GM12878 (cell line): ENCODE measurements around the gene DBR1. TPM values are rescaled to one million over a fixed set of nuclear protein-coding genes. Genes with fewer than 3 reads are reported as not detected.

ENCODE experiments used
- ATAC-seq: fragments of 200-7000 bp; cut with Tn5 transposase; 3 replicates; pipeline ENCODE4 v1.9.1; 2020; ENCODE audit warnings: mild to moderate bottlenecking, moderate library complexity
- BruUV-seq: library from RNA; stranded (reverse); fragments of 400-500 nt; replicated peaks from 2 replicates; lab custom pipeline; 2021; lab: Mats Ljungman, UMichigan
- CTCF ChIA-PET: fragments of 300-600 bp; sonication (Branson Sonifier 250); formaldehyde crosslinking; extraction: SDS; loops from one replicate; lab custom pipeline; 2021; ENCODE audit warnings: inconsistent platforms; lab: Yijun Ruan, JAX
- POLR2A ChIA-PET: fragments of 350-600 bp; formaldehyde crosslinking; extraction: SDS; loops from one replicate; lab custom pipeline; 2021; ENCODE audit warnings: inconsistent platforms; lab: Charles Lee
- RAD21 ChIA-PET: fragments of 300-600 bp; sonication (Branson Sonifier 250); formaldehyde crosslinking; loops from one replicate; lab custom pipeline; 2023; ENCODE audit warnings: antibody characterized with exemption; ENCODE audit not compliant: unreplicated experiment; lab: Charles Lee
- SMC1A ChIA-PET: fragments of 300-600 bp; sonication (Branson Sonifier 250); formaldehyde crosslinking; loops from one replicate; lab custom pipeline; 2023; ENCODE audit not compliant: unreplicated experiment, uncharacterized antibody; lab: Charles Lee
- DNase-seq: peaks from one replicate; pipeline ENCODE4 v3.0.0-alpha.2; 2011; ENCODE audit warnings: low read depth, low spot score
- FAIRE-seq: peaks from 3 replicates; lab custom pipeline; 2011; peaks lifted over from hg19 to GRCh38; lab: Jason Lieb, UNC
- H2AFZ ChIP-seq: 2 replicates; pipeline ENCODE4 v1.6.0; 2011; ENCODE audit warnings: low read depth, low read length, control low read depth; ENCODE audit not compliant: control insufficient read depth
- H3K27ac ChIP-seq: 2 replicates; pipeline ENCODE4 v1.5.1; 2011; ENCODE audit warnings: control low read depth; ENCODE audit not compliant: control insufficient read depth, insufficient read depth
- H3K27me3 ChIP-seq, 2 experiments: replicated peaks in 1 of 2; 2 replicates each; pipeline versions ENCODE4 v1.6.0 to v1.6.1; 2011; ENCODE audit warnings: low read length in 1 of 2; ENCODE audit not compliant: control insufficient read depth in 2 of 2, insufficient read depth in 2 of 2
- H3K36me3 ChIP-seq, 2 experiments: 2 replicates each; pipeline ENCODE4 v1.5.1; 2011; ENCODE audit warnings: low read length in 1 of 2; ENCODE audit not compliant: control insufficient read depth in 2 of 2, insufficient read depth in 2 of 2
- H3K4me1 ChIP-seq: 2 replicates; pipeline ENCODE4 v1.6.1; 2011; ENCODE audit warnings: mild to moderate bottlenecking, low read length, moderate library complexity, mixed read lengths; ENCODE audit not compliant: control insufficient read depth, insufficient read depth
- H3K4me2 ChIP-seq: 2 replicates; pipeline ENCODE4 v1.6.0; 2011; ENCODE audit warnings: control low read depth; ENCODE audit not compliant: control insufficient read depth, insufficient read depth
- H3K4me3 ChIP-seq: fragments of 200-600 bp; sonication (generic); 2 replicates; pipeline ENCODE4 v1.5.1; 2016
- H3K79me2 ChIP-seq: 2 replicates; pipeline ENCODE4 v1.6.0; 2011; ENCODE audit warnings: low read length; ENCODE audit not compliant: control insufficient read depth, insufficient read depth
- H3K9ac ChIP-seq: 2 replicates; pipeline ENCODE4 v1.8.0; 2011; ENCODE audit warnings: low read length, control low read depth, mixed read lengths; ENCODE audit not compliant: control insufficient read depth, insufficient read depth
- H3K9me3 ChIP-seq: replicated peaks from 3 replicates; pipeline ENCODE4 v1.5.1; 2011; ENCODE audit warnings: mild to moderate bottlenecking, low read length; ENCODE audit not compliant: control insufficient read depth, insufficient read depth
- H4K20me1 ChIP-seq: 2 replicates; pipeline ENCODE4 v1.6.0; 2011; ENCODE audit not compliant: control insufficient read depth, insufficient read depth
- BHLHE40 ChIP-seq, 2 experiments: fragments of 450-650 bp in 1 of 2; IDR thresholded peaks; 2 replicates each; pipeline ENCODE4 v1.6.1; 2011 to 2017; ENCODE audit warnings: low read depth in 2 of 2, borderline replicate concordance in 1 of 2, improper control_type of control experiment in 1 of 2, low read length in 1 of 2, mild to moderate bottlenecking in 1 of 2
- IKZF1 ChIP-seq: fragments of 450-650 bp; conservative IDR thresholded peaks from 2 replicates; pipeline ENCODE4 v1.6.1; 2017; ENCODE audit warnings: antibody characterized with exemption, mild to moderate bottlenecking
- KAT2A ChIP-seq: conservative IDR thresholded peaks from 2 replicates; pipeline ENCODE4 v1.6.1; 2011; ENCODE audit warnings: low read depth, low read length; ENCODE audit not compliant: control insufficient read depth
- KDM1A ChIP-seq: fragments of 200-600 bp; sonication (generic); IDR thresholded peaks from 2 replicates; pipeline ENCODE4 v1.6.1; 2016; ENCODE audit warnings: borderline replicate concordance
- MYB ChIP-seq: fragments of 150-350 bp; IDR thresholded peaks from 2 replicates; pipeline ENCODE4 v1.6.1; 2014; ENCODE audit warnings: mild to moderate bottlenecking, low read depth, low read length, borderline replicate concordance
- NR2C2 ChIP-seq: IDR thresholded peaks from 2 replicates; pipeline ENCODE4 v1.6.1; 2011; ENCODE audit warnings: borderline replicate concordance, low read depth; ENCODE audit not compliant: control insufficient read depth, insufficient read length
- RAD21 ChIP-seq: IDR thresholded peaks from 2 replicates; pipeline ENCODE4 v1.6.1; 2011; ENCODE audit warnings: mild to moderate bottlenecking, low read depth, low read length, moderate library complexity; ENCODE audit not compliant: insufficient read depth
- SIX5 ChIP-seq: IDR thresholded peaks from 2 replicates; pipeline ENCODE4 v1.6.1; 2011; ENCODE audit warnings: mild to moderate bottlenecking, low read depth, low read length, moderate library complexity; ENCODE audit not compliant: severe bottlenecking
- SMC3 ChIP-seq: IDR thresholded peaks from 2 replicates; pipeline ENCODE4 v1.6.1; 2011; ENCODE audit warnings: low read length, improper control_type of control experiment, borderline replicate concordance
- SRF ChIP-seq, 2 experiments: IDR thresholded peaks; 2 replicates each; pipeline ENCODE4 v1.6.1; 2011; ENCODE audit warnings: low read depth in 2 of 2, low read length in 2 of 2, mild to moderate bottlenecking in 1 of 2, moderate library complexity in 1 of 2
- SUPT20H ChIP-seq: IDR thresholded peaks from 2 replicates; pipeline ENCODE4 v1.6.1; 2011; ENCODE audit warnings: low read depth, mild to moderate bottlenecking, low read length, moderate library complexity, borderline replicate concordance; ENCODE audit not compliant: control insufficient read depth
- WRNIP1 ChIP-seq: IDR thresholded peaks from 2 replicates; pipeline ENCODE4 v1.6.1; 2011; ENCODE audit warnings: low read depth, low read length, improper control_type of control experiment, borderline replicate concordance
- ZZZ3 ChIP-seq: IDR thresholded peaks from 2 replicates; pipeline ENCODE4 v1.6.1; 2011; ENCODE audit warnings: low read depth; ENCODE audit not compliant: control insufficient read depth, insufficient read length
- WGBS: methylation state at CpG from one replicate; pipeline ENCODE4 v1.1.6; 2016; ENCODE audit warnings: low lambda C conversion rate; ENCODE audit not compliant: insufficient replicate concordance, insufficient coverage; ENCODE audit errors: missing lambda C conversion rate; 5-methylcytosine and 5-hydroxymethylcytosine counted together
- in situ Hi-C: fragments of 300-500 bp; cut with MboI; formaldehyde crosslinking; loops from 9 replicates; pipeline ENCODE4 v1.14.3; 2018; ENCODE audit warnings: mixed read lengths
- intact Hi-C: fragments of 100-400 bp; cut with micrococcal nuclease; formaldehyde crosslinking; loops from one replicate; pipeline ENCODE4 v1.14.2; 2022; ENCODE audit not compliant: unreplicated experiment
- polyA plus RNA-seq, 11 experiments: library from polyadenylated mRNA; depleted of rRNA in 4 of 11; unstranded in 6 of 11; stranded (reverse) in 5 of 11; fragments of >200 nt; fragmentation: Nextera tagmentation in 4 of 11; fragmentation: Illumina TruSeq in 1 of 11; extraction: Ambion mirVana in 4 of 11; extraction: Trizol in 1 of 11; gene quantifications; 1 replicate in 1 of 11; 2 replicates in 10 of 11; pipeline versions ENCODE4 v1.2.1 to v1.2.3, GENCODE V29; 2011 to 2016; ENCODE audit warnings: inconsistent platforms in 2 of 11, missing spikeins in 2 of 11, low read depth in 1 of 11
- total RNA-seq, 4 experiments: library from RNA; depleted of rRNA in 3 of 4; stranded (reverse); fragments of >200 nt in 3 of 4; fragmentation: Illumina TruSeq in 1 of 4; extraction: Trizol in 1 of 4; gene quantifications; 2 replicates each; pipeline versions ENCODE4 v1.2.1 to v1.2.3, GENCODE V29; 2013 to 2021
- TF ChIP-seq, protein P1 (sequence below): IDR thresholded peaks from 2 replicates; pipeline ENCODE4 v1.6.1; 2011; ENCODE audit warnings: mild to moderate bottlenecking, low read depth, low read length, moderate library complexity; ENCODE audit not compliant: insufficient replicate concordance
- TF ChIP-seq, protein P2 (sequence below), 3 experiments: IDR thresholded peaks in 2 of 3; conservative IDR thresholded peaks in 1 of 3; 2 replicates each; pipeline ENCODE4 v1.5.1; 2011; ENCODE audit warnings: low read depth in 3 of 3, low read length in 3 of 3, mild to moderate bottlenecking in 3 of 3, control low read depth in 2 of 3, moderate library complexity in 2 of 3, inconsistent platforms in 1 of 3, mixed read lengths in 1 of 3; ENCODE audit not compliant: control insufficient read depth in 2 of 3, insufficient read depth in 1 of 3; ENCODE audit errors: extremely low read depth in 1 of 3

Gene DBR1
- total and polyA plus RNA-seq, 10 of the 15 experiments (the other 5 are each of a cell fraction or from before 2014, with no cell fraction given), result 4.1 to 17.3 (median 15.8) TPM

DNA sequence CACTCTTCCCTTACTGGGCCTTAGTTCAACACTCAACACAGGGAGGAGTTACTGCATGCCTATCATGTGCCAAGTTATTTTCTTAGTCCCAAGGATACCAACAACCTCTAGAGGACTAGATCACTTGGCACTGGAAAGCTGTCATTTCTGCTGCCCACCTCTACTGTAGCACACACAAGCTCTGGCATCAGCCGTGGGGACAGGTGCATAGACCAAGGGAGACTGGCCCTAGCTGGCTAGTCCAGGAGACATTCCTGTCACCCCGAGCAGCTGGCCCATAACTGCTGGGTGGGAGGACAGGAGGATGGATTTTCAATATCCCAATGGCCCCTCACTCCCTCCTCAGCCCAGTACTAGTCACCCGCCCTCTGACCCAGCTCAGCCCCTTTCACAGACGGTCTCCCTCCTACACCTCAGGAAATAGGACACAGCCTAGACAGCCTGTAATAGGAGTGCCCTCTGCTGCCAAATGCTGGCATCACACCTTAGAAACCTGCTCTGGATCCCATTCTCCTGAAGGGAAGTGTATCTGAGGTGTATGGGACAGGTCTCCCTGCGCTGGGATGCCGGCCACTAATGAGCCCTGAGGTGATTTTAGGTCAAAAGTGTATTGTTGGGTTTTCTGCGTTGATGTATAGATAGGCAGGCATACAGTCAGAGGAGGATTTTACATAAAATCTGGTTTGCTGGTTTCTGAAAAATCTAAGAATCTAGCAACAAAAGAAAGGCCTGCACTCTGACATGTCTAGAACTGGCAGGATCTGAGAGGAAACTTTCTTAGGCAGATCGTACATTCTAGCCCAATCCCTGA, 55.9 kb downstream of the DBR1 start:
- no peak overlapping the region for H3K9ac ChIP-seq
- CTCF ChIA-PET, result interaction anchor here (0.6 to 3.0 kb wide), 22 partner anchors 11 to 1013 kb away, joined by 3 to 31 read pairs (median 4); partner anchors contain the start of gene A4GNT
- intact Hi-C loops, result loop anchor here (1.0 kb wide), 1 partner anchor 51 kb away; no protein-coding TSS in a partner anchor
- DNase-seq, result peak; percentile 25
- SMC1A ChIA-PET, result interaction anchor here (0.6 to 3.8 kb wide), 5 partner anchors 45 to 1769 kb away, joined by 3 to 45 read pairs (median 3); no protein-coding TSS in a partner anchor
- BruUV-seq, result no TSS peak
- no peak overlapping the region for H2AFZ ChIP-seq
- no peak for TF ChIP-seq NR2C2
- TF ChIP-seq SUPT20H, result no peak
- no peak for TF ChIP-seq WRNIP1
- no peak for TF ChIP-seq IKZF1
- no peak for TF ChIP-seq KAT2A
- TF ChIP-seq, protein P1, sequence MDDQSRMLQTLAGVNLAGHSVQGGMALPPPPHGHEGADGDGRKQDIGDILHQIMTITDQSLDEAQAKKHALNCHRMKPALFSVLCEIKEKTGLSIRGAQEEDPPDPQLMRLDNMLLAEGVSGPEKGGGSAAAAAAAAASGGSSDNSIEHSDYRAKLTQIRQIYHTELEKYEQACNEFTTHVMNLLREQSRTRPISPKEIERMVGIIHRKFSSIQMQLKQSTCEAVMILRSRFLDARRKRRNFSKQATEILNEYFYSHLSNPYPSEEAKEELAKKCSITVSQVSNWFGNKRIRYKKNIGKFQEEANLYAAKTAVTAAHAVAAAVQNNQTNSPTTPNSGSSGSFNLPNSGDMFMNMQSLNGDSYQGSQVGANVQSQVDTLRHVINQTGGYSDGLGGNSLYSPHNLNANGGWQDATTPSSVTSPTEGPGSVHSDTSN, result no peak
- no peak for TF ChIP-seq BHLHE40 (IDR thresholded peaks at IDR 0.05; ENCODE audit: borderline replicate concordance in 1 of 2, low read depth in 2 of 2, low read length in 1 of 2)
- no peak for TF ChIP-seq SRF (IDR thresholded peaks at IDR 0.05; ENCODE audit: low read depth in 2 of 2, low read length in 2 of 2)
- TF ChIP-seq, protein P2, sequence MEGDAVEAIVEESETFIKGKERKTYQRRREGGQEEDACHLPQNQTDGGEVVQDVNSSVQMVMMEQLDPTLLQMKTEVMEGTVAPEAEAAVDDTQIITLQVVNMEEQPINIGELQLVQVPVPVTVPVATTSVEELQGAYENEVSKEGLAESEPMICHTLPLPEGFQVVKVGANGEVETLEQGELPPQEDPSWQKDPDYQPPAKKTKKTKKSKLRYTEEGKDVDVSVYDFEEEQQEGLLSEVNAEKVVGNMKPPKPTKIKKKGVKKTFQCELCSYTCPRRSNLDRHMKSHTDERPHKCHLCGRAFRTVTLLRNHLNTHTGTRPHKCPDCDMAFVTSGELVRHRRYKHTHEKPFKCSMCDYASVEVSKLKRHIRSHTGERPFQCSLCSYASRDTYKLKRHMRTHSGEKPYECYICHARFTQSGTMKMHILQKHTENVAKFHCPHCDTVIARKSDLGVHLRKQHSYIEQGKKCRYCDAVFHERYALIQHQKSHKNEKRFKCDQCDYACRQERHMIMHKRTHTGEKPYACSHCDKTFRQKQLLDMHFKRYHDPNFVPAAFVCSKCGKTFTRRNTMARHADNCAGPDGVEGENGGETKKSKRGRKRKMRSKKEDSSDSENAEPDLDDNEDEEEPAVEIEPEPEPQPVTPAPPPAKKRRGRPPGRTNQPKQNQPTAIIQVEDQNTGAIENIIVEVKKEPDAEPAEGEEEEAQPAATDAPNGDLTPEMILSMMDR (IDR thresholded peaks at IDR 0.05 in 2 of 3, conservative IDR thresholded peaks at IDR 0.05 in 1 of 3; ENCODE audit: control insufficient read depth in 2 of 3, extremely low read depth in 1 of 3, insufficient read depth in 1 of 3, low read depth in 3 of 3, low read length in 3 of 3), result peak; percentile 86 to 92 (median 86)
- TF ChIP-seq KDM1A, result no peak
- no peak for TF ChIP-seq MYB
- TF ChIP-seq SMC3, result peak; percentile 95
- no peak for TF ChIP-seq ZZZ3
- no peak for TF ChIP-seq SIX5
- peak; percentile 88 for TF ChIP-seq RAD21
- TF ChIP-seq, all 136 proteins: peak for 3
- H4K20me1 ChIP-seq, result no peaks in the 10 kb centered on the region
- ATAC-seq (peak; percentile 87), FAIRE-seq (peak; percentile 71)
- no peak overlapping the region for H3K4me2 ChIP-seq
- in situ Hi-C loops, result loop anchor here (5.0 kb wide), 1 partner anchor 52 kb away; no protein-coding TSS in a partner anchor
- peaks cover 2 to 8% of the 10 kb centered on the region in 2 experiments; a peak in 3 of 4 replicates for H3K27me3 ChIP-seq
- RAD21 ChIA-PET, result interaction anchor here (0.9 to 2.5 kb wide), 4 partner anchors 45 to 53 kb away, joined by 3 to 11 read pairs (median 4); no protein-coding TSS in a partner anchor
- H3K9me3 ChIP-seq, result no peaks in the 10 kb centered on the region
- H3K36me3 ChIP-seq, result no peaks in the 10 kb centered on the region
- 6% methylated on average over 8 of the region's 8 CpGs for WGBS
- no peaks in the 10 kb centered on the region for H3K79me2 ChIP-seq
- H3K27ac ChIP-seq, result no peak overlapping the region
- no peaks in the 10 kb centered on the region for H3K4me1 ChIP-seq
- POLR2A ChIA-PET, result no interaction called here
- no peak overlapping the region for H3K4me3 ChIP-seq
